ENCODE results near the gene RPRD1A. TPM values are rescaled to one million over a fixed set of nuclear protein-coding genes. Genes with fewer than 3 reads are reported as not detected.
"Not testable (repeated sequence)": the region's sequence is repeated elsewhere in the genome, so short reads cannot be mapped to it uniquely, and the experiment has no call there.

Gene RPRD1A
- total RNA-seq, 1 donor from 2014 or later = 198 TPM

GRCh38 chr18:36066686-36067054 lies 689 bp downstream of the RPRD1A start:
- Mint-ChIP-seq H3K36me3 (peaks cover 22% of the 10 kb centered on the region), H3K27me3 (ENCODE audit: insufficient read depth, low read depth) (peaks cover 2% of the 10 kb centered on the region), H3K4me1 (peaks cover 19% of the 10 kb centered on the region), H3K4me3 (peak overlapping the region; percentile 96), H3K27ac (peak overlapping the region; percentile 85), H3K9me3 (peaks cover 15% of the 10 kb centered on the region)
- H3K36me3 ChIP-seq = no peaks in the 10 kb centered on the region
- peaks cover 10% of the 10 kb centered on the region for H3K4me1 ChIP-seq
- H2AFZ ChIP-seq (replicated peaks) = peak overlapping the region; percentile 60
- peak overlapping the region; percentile 89 for H3K4me3 ChIP-seq
- peak overlapping the region; percentile 89 for H3K9ac ChIP-seq
- H3K9me3 ChIP-seq (ENCODE audit: low read depth) = no peaks in the 10 kb centered on the region
- no peak for DNase-seq (ENCODE audit: low spot score)
- H4K20me1 ChIP-seq (ENCODE audit: low read depth) = peaks cover 39% of the 10 kb centered on the region
- H3K4me2 ChIP-seq = peak overlapping the region; percentile 92
- H3F3A ChIP-seq (ENCODE audit: low read depth) = no peaks in the 10 kb centered on the region
- H3K27ac ChIP-seq = peak overlapping the region; percentile 78
- H3K27me3 ChIP-seq = peaks cover 6% of the 10 kb centered on the region
- TF ChIP-seq EZH2 (IDR thresholded peaks at IDR 0.05) (no peak), EZH2phosphoT487 (IDR thresholded peaks at IDR 0.05) (no peak), CTCF (IDR thresholded peaks at IDR 0.05) (no peak)
- H3K79me2 ChIP-seq (ENCODE audit: low read depth) = peaks cover 56% of the 10 kb centered on the region

GRCh38 chr18:36066001-36066400 lies 1.4 kb downstream of the RPRD1A start:
- Histone ChIP-seq H3K4me3 (peak overlapping the region; percentile 89), H3K27ac (no peak overlapping the region), H3K79me2 (ENCODE audit: low read depth) (peaks cover 63% of the 10 kb centered on the region), H3K27me3 (peaks cover 6% of the 10 kb centered on the region), H3K36me3 (no peaks in the 10 kb centered on the region), H4K20me1 (ENCODE audit: low read depth) (peaks cover 40% of the 10 kb centered on the region), H3F3A (ENCODE audit: low read depth) (no peaks in the 10 kb centered on the region), H3K4me1 (peaks cover 10% of the 10 kb centered on the region), H3K9me3 (ENCODE audit: low read depth) (no peaks in the 10 kb centered on the region), H3K9ac (peak overlapping the region; percentile 89), H3K4me2 (peak overlapping the region; percentile 92), H2AFZ (replicated peaks) (no peak overlapping the region)
- Mint-ChIP-seq H3K27me3 (ENCODE audit: insufficient read depth, low read depth) (peaks cover 2% of the 10 kb centered on the region), H3K4me3 (peak overlapping the region; percentile 96), H3K9me3 (peaks cover 20% of the 10 kb centered on the region), H3K4me1 (peaks cover 19% of the 10 kb centered on the region), H3K27ac (no peak overlapping the region), H3K36me3 (peaks cover 27% of the 10 kb centered on the region)
- no peak for DNase-seq (ENCODE audit: low spot score)
- TF ChIP-seq EZH2 (IDR thresholded peaks at IDR 0.05) (no peak), CTCF (IDR thresholded peaks at IDR 0.05) (no peak), EZH2phosphoT487 (IDR thresholded peaks at IDR 0.05) (no peak)

- peak overlapping the region; percentile 69 for H3K27ac Mint-ChIP-seq
- H3K27me3 ChIP-seq; H3K9ac ChIP-seq; H3K27me3 Mint-ChIP-seq (ENCODE audit: insufficient read depth, low read depth); DNase-seq (ENCODE audit: low spot score); H2AFZ ChIP-seq (replicated peaks); H3K27ac ChIP-seq; H3K4me3 ChIP-seq; H3K36me3 ChIP-seq; H3K9me3 ChIP-seq (ENCODE audit: low read depth); H3K4me2 ChIP-seq; H3F3A ChIP-seq (ENCODE audit: low read depth): not testable (repeated sequence)
- peaks cover 29% of the 10 kb centered on the region for H3K36me3 Mint-ChIP-seq
- H3K4me1 Mint-ChIP-seq = peaks cover 19% of the 10 kb centered on the region
- H3K4me1 ChIP-seq = peaks cover 10% of the 10 kb centered on the region
- H3K9me3 Mint-ChIP-seq = peaks cover 23% of the 10 kb centered on the region
- H3K4me3 Mint-ChIP-seq = peak overlapping the region; percentile 11
- peaks cover 40% of the 10 kb centered on the region for H4K20me1 ChIP-seq (ENCODE audit: low read depth)
- peaks cover 75% of the 10 kb centered on the region for H3K79me2 ChIP-seq (ENCODE audit: low read depth)
These were observed 2.6 kb downstream of the RPRD1A start for GRCh38 chr18:36064809-36065079.

- peaks cover 5% of the 10 kb centered on the region for H3K36me3 ChIP-seq
- TF ChIP-seq EZH2phosphoT487 (IDR thresholded peaks at IDR 0.05) (no peak), CTCF (IDR thresholded peaks at IDR 0.05) (no peak), EZH2 (IDR thresholded peaks at IDR 0.05) (no peak)
- peaks cover 2% of the 10 kb centered on the region for H3K27me3 Mint-ChIP-seq (ENCODE audit: insufficient read depth, low read depth)
- peaks cover 19% of the 10 kb centered on the region for H3K4me1 Mint-ChIP-seq
- no peak for DNase-seq (ENCODE audit: low spot score)
- H3K27ac ChIP-seq = no peak overlapping the region
- no peaks in the 10 kb centered on the region for H3K27me3 ChIP-seq
- H3F3A ChIP-seq (ENCODE audit: low read depth) = no peaks in the 10 kb centered on the region
- peak overlapping the region; percentile 11 for H3K4me3 Mint-ChIP-seq
- no peak overlapping the region for H3K9ac ChIP-seq
- H4K20me1 ChIP-seq (ENCODE audit: low read depth) = peaks cover 40% of the 10 kb centered on the region
- H3K4me2 ChIP-seq = no peak overlapping the region
- peak overlapping the region; percentile 69 for H3K27ac Mint-ChIP-seq
- H3K4me1 ChIP-seq = peaks cover 10% of the 10 kb centered on the region
- H2AFZ ChIP-seq (replicated peaks) = no peak overlapping the region
- H3K4me3 ChIP-seq = no peak overlapping the region
- peaks cover 23% of the 10 kb centered on the region for H3K9me3 Mint-ChIP-seq
- no peaks in the 10 kb centered on the region for H3K9me3 ChIP-seq (ENCODE audit: low read depth)
- H3K79me2 ChIP-seq (ENCODE audit: low read depth) = peaks cover 81% of the 10 kb centered on the region
- peaks cover 29% of the 10 kb centered on the region for H3K36me3 Mint-ChIP-seq
These were observed 3.1 kb downstream of the RPRD1A start for GRCh38 chr18:36064027-36064808.

All from neural progenitor cell (in vitro differentiated cells).